GM21723 (cell line): ENCODE data around the gene CD99.

ENCODE experiments used
- ATAC-seq: cut with Tn5 transposase; IDR thresholded peaks from one replicate; pipeline ENCODE4 v1.9.1; 2021; ENCODE audit warnings: mild to moderate bottlenecking, moderate library complexity; ENCODE audit not compliant: unreplicated experiment

CD99 gene

GRCh38 chrX:2697741-2698299 lies 6.7 kb downstream of the CD99 start:
- ATAC-seq: no peak

- ATAC-seq: no peak
These were observed 7.5 kb downstream of the CD99 start for GRCh38 chrX:2698604-2699003.

GRCh38 chrX:2699959-2700358 lies 8.9 kb downstream of the CD99 start:
- ATAC-seq: no peak

GRCh38 chrX:2700405-2701320 lies 9.6 kb downstream of the CD99 start:
- no peak for ATAC-seq

DNA sequence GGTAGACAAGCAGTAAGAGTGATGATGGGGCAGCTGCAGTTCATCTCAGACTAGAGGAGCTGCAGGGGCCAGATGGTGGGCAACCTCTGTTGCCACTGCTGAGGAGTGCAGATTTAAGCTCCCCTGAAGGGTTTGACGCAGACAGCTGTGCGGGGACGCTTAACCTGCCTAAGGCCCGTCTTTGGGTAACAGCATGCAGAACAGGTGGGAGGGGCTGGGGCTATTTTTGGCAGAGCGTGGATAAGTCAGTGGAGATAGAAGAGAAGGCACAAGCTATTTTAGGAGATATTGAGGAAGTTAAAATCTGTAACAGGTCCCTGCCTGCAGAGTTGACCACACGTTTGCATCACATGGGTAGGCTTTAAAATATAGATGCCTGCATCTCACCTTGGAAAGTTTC lies 10.5 kb downstream of the CD99 start:
- ATAC-seq: no peak

GRCh38 chrX:2703991-2704369 lies 12.9 kb downstream of the CD99 start:
- ATAC-seq: no peak

- ATAC-seq: no peak
These were observed 14.1 kb downstream of the CD99 start for GRCh38 chrX:2705046-2705832.

GRCh38 chrX:2707334-2707760 lies 16.3 kb downstream of the CD99 start:
- ATAC-seq: peak; percentile 85

- no peak for ATAC-seq
These were observed 16.9 kb downstream of the CD99 start for GRCh38 chrX:2708021-2708420.

GRCh38 chrX:2708592-2709188 lies 17.6 kb downstream of the CD99 start:
- ATAC-seq: no peak

GRCh38 chrX:2709556-2709955 lies 18.5 kb downstream of the CD99 start:
- ATAC-seq: no peak

GRCh38 chrX:2710041-2710840 lies 19.1 kb downstream of the CD99 start:
- ATAC-seq: no peak

- ATAC-seq: no peak
These were observed 20.3 kb downstream of the CD99 start for GRCh38 chrX:2711441-2711840.

DNA sequence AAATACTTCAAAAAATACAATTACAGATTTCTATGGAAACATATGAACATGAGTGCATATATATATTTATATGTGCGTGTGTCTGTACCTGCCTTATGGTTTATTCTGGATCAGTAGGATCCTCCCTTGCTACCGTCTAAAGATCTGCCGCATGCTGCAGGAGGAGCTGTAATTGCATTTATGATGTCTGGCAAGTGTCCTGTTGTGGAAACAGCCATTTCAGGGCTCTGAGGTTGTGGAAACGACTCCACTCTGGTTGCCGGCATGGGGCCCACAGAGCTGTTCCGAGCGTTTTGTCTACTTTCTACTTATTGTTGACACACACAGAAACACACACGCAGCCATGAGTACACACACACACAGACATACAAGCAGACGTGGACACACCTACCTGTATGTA lies 21.3 kb downstream of the CD99 start:
- ATAC-seq: no peak

DNA sequence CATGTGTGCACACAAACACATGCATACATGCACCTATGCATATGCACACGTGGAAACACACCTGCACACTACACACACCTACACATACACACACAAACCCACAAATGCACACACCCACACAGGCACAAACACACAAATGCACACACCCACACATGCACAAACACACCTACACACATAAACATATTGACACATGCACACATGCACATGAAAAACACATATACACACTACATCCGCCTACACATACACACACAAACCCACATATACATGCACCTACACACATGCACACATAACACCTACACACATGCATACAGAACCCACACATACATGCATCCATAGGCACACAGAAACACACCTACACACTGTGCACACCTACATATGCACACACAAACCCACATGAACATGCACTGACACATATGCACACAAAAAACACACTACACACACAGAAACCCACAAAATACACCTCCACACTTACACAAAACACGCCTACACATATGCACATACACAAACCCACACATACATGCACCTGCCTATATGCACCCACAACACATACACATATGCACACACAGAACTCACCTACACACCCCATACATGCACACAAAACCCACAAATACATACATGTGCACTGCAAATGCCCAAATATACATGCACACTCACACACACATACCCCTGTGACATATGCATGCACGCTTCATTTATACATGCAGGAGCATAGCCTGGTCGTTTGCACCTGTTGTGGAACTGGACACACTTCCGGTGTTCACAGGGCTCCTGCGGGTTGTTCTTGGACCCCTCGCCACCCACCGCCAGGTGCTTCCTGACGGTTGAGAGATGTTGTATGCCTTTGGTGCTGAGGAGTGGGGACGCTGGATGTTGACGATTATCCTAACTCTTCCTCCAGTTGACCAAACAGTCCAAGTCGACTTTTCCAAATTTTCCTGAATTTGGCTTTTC lies 22.1 kb downstream of the CD99 start:
- no peak for ATAC-seq

GRCh38 chrX:2714551-2714950 lies 23.5 kb downstream of the CD99 start:
- no peak for ATAC-seq

- ATAC-seq: no peak
These were observed 24.0 kb downstream of the CD99 start for GRCh38 chrX:2715066-2715600.

- ATAC-seq: no peak
These were observed 26.2 kb downstream of the CD99 start for GRCh38 chrX:2717312-2717711.

- no peak for ATAC-seq
These were observed 27.7 kb downstream of the CD99 start for GRCh38 chrX:2718821-2719220.
